Kidney epithelial cell (primary cell): Measurements from ENCODE around the gene THBS4. TPM values are rescaled to one million over a fixed set of nuclear protein-coding genes. Genes with fewer than 3 reads are reported as not detected.

Experiments
- DNase-seq: peaks from one replicate; pipeline ENCODE4 v3.0.0-alpha.2; 2010; ENCODE audit warnings: low read depth
- H3K27me3 ChIP-seq: 2 replicates; pipeline ENCODE4 v1.6.0; 2011; ENCODE audit warnings: low read length; ENCODE audit not compliant: control insufficient read depth, insufficient read depth
- H3K36me3 ChIP-seq: 2 replicates; pipeline ENCODE4 v1.5.1; 2011; ENCODE audit warnings: low read length; ENCODE audit not compliant: control insufficient read depth, insufficient read depth
- H3K4me3 ChIP-seq: 2 replicates; pipeline ENCODE4 v1.5.1; 2011; ENCODE audit warnings: low read depth, mild to moderate bottlenecking, control low read depth, low read length
- total RNA-seq: library from RNA; depleted of rRNA; stranded (reverse); fragments of >200 nt; gene quantifications from 2 replicates; pipeline ENCODE4 v1.2.3, GENCODE V29; 2015
- TF ChIP-seq, protein P1 (sequence below): IDR thresholded peaks from 2 replicates; pipeline ENCODE4 v1.5.1; 2011; ENCODE audit warnings: mild to moderate bottlenecking, moderate library complexity, low read length, control low read depth, inconsistent platforms; ENCODE audit not compliant: insufficient read depth, poor library complexity, severe bottlenecking

The THBS4 gene
- total RNA-seq, 1 donor from 2014 or later = 2.6 TPM

DNA sequence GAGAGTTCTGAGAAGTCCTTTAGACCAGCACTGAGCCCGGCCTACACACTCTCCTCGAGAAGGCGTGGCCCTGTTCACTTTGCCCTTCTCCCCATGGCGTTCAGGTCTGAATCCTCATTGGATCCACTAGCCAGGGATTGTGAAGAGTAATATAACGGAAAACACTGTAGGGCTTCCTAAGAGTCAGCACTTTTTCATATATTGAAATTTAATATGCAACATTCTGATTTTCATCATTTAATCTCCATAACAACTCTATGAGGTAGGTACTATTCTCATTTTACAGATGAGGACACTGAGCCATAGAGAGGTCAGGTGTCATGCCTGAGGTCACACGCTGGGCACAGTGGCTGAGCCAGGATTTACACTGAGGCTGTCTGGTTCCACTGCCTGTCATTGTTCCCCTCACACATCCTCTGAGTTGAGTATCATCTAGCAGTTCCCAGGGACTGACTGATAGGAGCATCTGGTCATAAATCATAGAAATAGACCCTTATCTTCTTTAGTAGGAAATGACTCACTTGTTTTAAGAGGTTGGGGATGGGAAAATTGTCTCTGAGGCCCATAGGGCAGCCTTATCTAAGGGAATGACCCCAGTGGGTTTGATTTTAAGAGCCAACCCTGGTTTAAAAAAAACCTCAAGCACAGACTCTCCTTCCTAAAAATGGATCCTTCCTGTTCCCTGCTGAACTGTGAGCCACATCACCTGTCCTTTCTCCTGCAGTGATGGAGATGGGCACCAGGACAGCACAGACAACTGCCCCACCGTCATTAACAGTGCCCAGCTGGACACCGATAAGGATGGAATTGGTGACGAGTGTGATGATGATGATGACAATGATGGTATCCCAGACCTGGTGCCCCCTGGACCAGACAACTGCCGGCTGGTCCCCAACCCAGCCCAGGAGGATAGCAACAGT is 41.2 kb downstream of the THBS4 start:
- no peaks in the 10 kb centered on the region for H3K27me3 ChIP-seq
- H3K4me3 ChIP-seq = no peak overlapping the region
- H3K36me3 ChIP-seq = no peaks in the 10 kb centered on the region
- DNase-seq = no peak
- TF ChIP-seq, protein P1, sequence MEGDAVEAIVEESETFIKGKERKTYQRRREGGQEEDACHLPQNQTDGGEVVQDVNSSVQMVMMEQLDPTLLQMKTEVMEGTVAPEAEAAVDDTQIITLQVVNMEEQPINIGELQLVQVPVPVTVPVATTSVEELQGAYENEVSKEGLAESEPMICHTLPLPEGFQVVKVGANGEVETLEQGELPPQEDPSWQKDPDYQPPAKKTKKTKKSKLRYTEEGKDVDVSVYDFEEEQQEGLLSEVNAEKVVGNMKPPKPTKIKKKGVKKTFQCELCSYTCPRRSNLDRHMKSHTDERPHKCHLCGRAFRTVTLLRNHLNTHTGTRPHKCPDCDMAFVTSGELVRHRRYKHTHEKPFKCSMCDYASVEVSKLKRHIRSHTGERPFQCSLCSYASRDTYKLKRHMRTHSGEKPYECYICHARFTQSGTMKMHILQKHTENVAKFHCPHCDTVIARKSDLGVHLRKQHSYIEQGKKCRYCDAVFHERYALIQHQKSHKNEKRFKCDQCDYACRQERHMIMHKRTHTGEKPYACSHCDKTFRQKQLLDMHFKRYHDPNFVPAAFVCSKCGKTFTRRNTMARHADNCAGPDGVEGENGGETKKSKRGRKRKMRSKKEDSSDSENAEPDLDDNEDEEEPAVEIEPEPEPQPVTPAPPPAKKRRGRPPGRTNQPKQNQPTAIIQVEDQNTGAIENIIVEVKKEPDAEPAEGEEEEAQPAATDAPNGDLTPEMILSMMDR = no peak

DNA sequence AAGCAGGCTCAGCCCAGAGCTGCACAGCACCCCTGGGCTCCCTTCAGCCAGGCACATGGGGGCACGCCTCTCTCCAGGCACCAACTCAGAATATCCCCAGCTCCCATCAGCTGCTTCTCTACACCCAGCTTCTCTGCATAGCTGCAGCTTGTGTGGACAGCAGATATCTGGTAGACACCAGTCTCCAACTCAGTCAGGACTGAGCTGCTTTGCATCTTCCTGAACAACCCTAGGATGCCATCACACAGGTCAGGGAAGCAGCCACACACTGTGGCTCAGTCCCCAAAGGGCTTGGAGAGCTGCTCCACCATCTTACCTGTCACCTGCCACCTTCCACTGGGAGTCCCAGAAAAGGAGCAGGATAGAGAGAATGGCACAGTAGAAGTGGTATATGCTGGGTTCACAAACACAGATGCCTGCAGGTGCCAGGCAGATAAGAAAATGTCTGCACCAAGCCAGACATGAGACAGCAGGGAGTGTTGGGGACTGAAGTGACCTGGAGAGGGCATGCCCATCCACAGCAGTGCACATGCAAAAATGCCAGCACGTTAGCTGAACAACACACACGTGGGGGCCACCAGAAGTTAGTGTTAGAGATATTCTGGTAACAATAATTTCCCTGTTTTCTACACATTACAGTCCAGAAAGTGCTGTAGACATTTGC is 42.0 kb downstream of the THBS4 start:
- DNase-seq = no peak
- Histone ChIP-seq H3K4me3 (no peak overlapping the region), H3K27me3 (no peaks in the 10 kb centered on the region), H3K36me3 (no peaks in the 10 kb centered on the region)
- TF ChIP-seq, protein P1 = no peak

DNA sequence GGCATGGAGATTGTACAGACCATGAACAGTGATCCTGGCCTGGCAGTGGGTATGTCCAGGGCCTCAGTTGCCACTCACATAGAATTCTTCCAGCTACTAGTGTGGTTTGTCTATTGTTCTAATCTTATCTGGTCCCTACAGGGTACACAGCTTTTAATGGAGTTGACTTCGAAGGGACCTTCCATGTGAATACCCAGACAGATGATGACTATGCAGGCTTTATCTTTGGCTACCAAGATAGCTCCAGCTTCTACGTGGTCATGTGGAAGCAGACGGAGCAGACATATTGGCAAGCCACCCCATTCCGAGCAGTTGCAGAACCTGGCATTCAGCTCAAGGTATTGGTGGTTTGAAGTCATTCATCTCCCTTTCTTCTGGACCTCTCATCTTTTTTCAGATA is 43.8 kb downstream of the THBS4 start:
- Histone ChIP-seq H3K36me3 (no peaks in the 10 kb centered on the region), H3K4me3 (no peak overlapping the region), H3K27me3 (no peaks in the 10 kb centered on the region)
- TF ChIP-seq, protein P1 = no peak
- DNase-seq = no peak

- Histone ChIP-seq H3K27me3 (no peaks in the 10 kb centered on the region), H3K36me3 (no peaks in the 10 kb centered on the region), H3K4me3 (no peak overlapping the region)
- no peak for DNase-seq
- TF ChIP-seq, protein P1 = no peak
Measured at GRCh38 chr5:80082281-80082680, 47.1 kb downstream of the THBS4 start.

- H3K36me3 ChIP-seq = no peaks in the 10 kb centered on the region
- TF ChIP-seq, protein P1 = peak; percentile 85
- DNase-seq = no peak
- no peaks in the 10 kb centered on the region for H3K27me3 ChIP-seq
- no peak overlapping the region for H3K4me3 ChIP-seq
Measured at GRCh38 chr5:80082731-80083100, 47.6 kb downstream of the THBS4 start.
